Neuronal stem cell (in vitro differentiated cells): ENCODE measurements around the gene FSIP1.

Experiments
- DNase-seq: peaks from one replicate; pipeline ENCODE4 v3.0.0-alpha.2; 2013; ENCODE audit warnings: low spot score
- H2AFZ ChIP-seq: one replicate; pipeline ENCODE4 v1.6.1; 2013; ENCODE audit warnings: mild to moderate bottlenecking, low read length, inconsistent platforms
- H2AK5ac ChIP-seq: 2 replicates; pipeline ENCODE4 v1.6.1; 2013; ENCODE audit warnings: low read depth, mild to moderate bottlenecking, inconsistent platforms, low read length, moderate library complexity, mixed read lengths
- H2BK120ac ChIP-seq: 2 replicates; pipeline ENCODE4 v1.6.1; 2013; ENCODE audit warnings: low read depth, mild to moderate bottlenecking, inconsistent platforms, low read length, moderate library complexity, mixed read lengths
- H2BK12ac ChIP-seq: one replicate; pipeline ENCODE4 v1.6.1; 2013; ENCODE audit warnings: low read length, inconsistent platforms
- H2BK15ac ChIP-seq: 2 replicates; pipeline ENCODE4 v1.6.1; 2013; ENCODE audit warnings: mild to moderate bottlenecking, low read length, inconsistent platforms, mixed read lengths
- H2BK5ac ChIP-seq: one replicate; pipeline ENCODE4 v1.6.1; 2013; ENCODE audit warnings: inconsistent platforms, mild to moderate bottlenecking, low read length, moderate library complexity
- H3K14ac ChIP-seq: one replicate; pipeline ENCODE4 v1.6.1; 2013; ENCODE audit warnings: low read length, inconsistent platforms
- H3K18ac ChIP-seq: 2 replicates; pipeline ENCODE4 v1.6.1; 2013; ENCODE audit warnings: low read length, inconsistent platforms
- H3K23ac ChIP-seq: 2 replicates; pipeline ENCODE4 v1.6.1; 2013; ENCODE audit warnings: low read depth, mild to moderate bottlenecking, mixed read lengths, low read length, inconsistent platforms; ENCODE audit not compliant: poor library complexity
- H3K27ac ChIP-seq: replicated peaks from 3 replicates; pipeline ENCODE4 v1.5.1; 2013; ENCODE audit warnings: low read length, inconsistent platforms
- H3K27me3 ChIP-seq, 3 experiments: 2 replicates each; pipeline ENCODE4 v1.6.1; 2013; ENCODE audit warnings: low read length in 3 of 3, mild to moderate bottlenecking in 2 of 3, inconsistent platforms in 1 of 3, low read depth in 1 of 3, mixed read lengths in 1 of 3, moderate library complexity in 1 of 3; ENCODE audit not compliant: control insufficient read depth in 3 of 3, insufficient read depth in 3 of 3
- H3K36me3 ChIP-seq, 2 donors: replicated peaks in 1 of 2; 2 replicates each; pipeline ENCODE4 v1.6.1; 2013; ENCODE audit warnings: low read length in 2 of 2; ENCODE audit not compliant: control insufficient read depth in 2 of 2, insufficient read depth in 2 of 2
- H3K4ac ChIP-seq: 2 replicates; pipeline ENCODE4 v1.6.1; 2013; ENCODE audit warnings: inconsistent platforms, mild to moderate bottlenecking, low read length, moderate library complexity
- H3K4me1 ChIP-seq, 2 donors: 1 replicate in 1 of 2; 2 replicates in 1 of 2; pipeline ENCODE4 v1.6.1; 2013; ENCODE audit warnings: low read length in 2 of 2, low read depth in 1 of 2; ENCODE audit not compliant: control insufficient read depth in 2 of 2, insufficient read depth in 1 of 2
- H3K4me2 ChIP-seq: one replicate; pipeline ENCODE4 v1.6.1; 2013; ENCODE audit warnings: mild to moderate bottlenecking, low read length, inconsistent platforms; ENCODE audit not compliant: insufficient read depth, poor library complexity, severe bottlenecking
- H3K4me3 ChIP-seq, 2 donors: 2 replicates each; pipeline ENCODE4 v1.5.1; 2013; ENCODE audit warnings: low read length in 2 of 2, mild to moderate bottlenecking in 2 of 2, inconsistent platforms in 1 of 2, moderate library complexity in 1 of 2
- H3K79me1 ChIP-seq: one replicate; pipeline ENCODE4 v1.6.1; 2013; ENCODE audit warnings: low read depth, mild to moderate bottlenecking, inconsistent platforms, low read length, moderate library complexity
- H3K9ac ChIP-seq: one replicate; pipeline ENCODE4 v1.6.1; 2013; ENCODE audit warnings: mild to moderate bottlenecking, low read depth, low read length, inconsistent platforms; ENCODE audit not compliant: poor library complexity
- H3K9me3 ChIP-seq, 2 donors: replicated peaks in 1 of 2; 2 replicates each; pipeline versions ENCODE3 to v1.6.1; 2013; ENCODE audit warnings: low read length in 2 of 2, mild to moderate bottlenecking in 2 of 2, inconsistent platforms in 1 of 2, low read depth in 1 of 2, mixed read lengths in 1 of 2, moderate library complexity in 1 of 2; ENCODE audit not compliant: control insufficient read depth in 2 of 2, insufficient read depth in 1 of 2
- H4K8ac ChIP-seq: one replicate; pipeline ENCODE4 v1.6.1; 2013; ENCODE audit warnings: low read depth, mild to moderate bottlenecking, inconsistent platforms, low read length, moderate library complexity
- H4K91ac ChIP-seq: one replicate; pipeline ENCODE4 v1.6.1; 2013; ENCODE audit warnings: low read length, low read depth, mild to moderate bottlenecking, inconsistent platforms; ENCODE audit not compliant: poor library complexity
- WGBS, 2 donors: extraction: QIAGEN DNeasy Blood & Tissue Kit; methylation state at CpG; one replicate each; pipeline ENCODE4 v1.1.7; 2013; ENCODE audit warnings: missing lambda C conversion rate in 2 of 2, mixed read lengths in 1 of 2; ENCODE audit not compliant: insufficient read length in 2 of 2, insufficient replicate concordance in 1 of 2; ENCODE audit errors: extremely low coverage in 2 of 2; 5-methylcytosine and 5-hydroxymethylcytosine counted together

Gene FSIP1

GRCh38 chr15:39823634-39824033 lies 41.0 kb upstream of the FSIP1 start:
- Histone ChIP-seq H3K4me2 (no peak overlapping the region), H4K91ac (peak overlapping the region; percentile 50), H3K18ac (no peak overlapping the region), H2BK5ac (no peak overlapping the region), H3K4me3 (no peak overlapping the region), H3K4ac (no peak overlapping the region), H3K27me3 (peaks cover 0 to 4% (median 2%) of the 10 kb centered on the region in 3 experiments), H3K36me3 (no peaks in the 10 kb centered on the region), H3K27ac (no peak overlapping the region), H3K4me1 (peaks cover 0 to 3% of the 10 kb centered on the region in 2 donors), H2BK15ac (no peak overlapping the region), H4K8ac (no peak overlapping the region), H2BK12ac (no peak overlapping the region), H3K9me3 (peaks cover 0 to 2% of the 10 kb centered on the region in 2 donors), H2AFZ (no peak overlapping the region), H3K79me1 (peaks cover 1% of the 10 kb centered on the region), H2BK120ac (no peak overlapping the region), H3K14ac (no peak overlapping the region), H3K23ac (no peak overlapping the region), H2AK5ac (no peak overlapping the region), H3K9ac (no peak overlapping the region)
- DNase-seq: no peak
- no CpG with 5 or more reads among the region's 2 CpGs for WGBS, 2 donors

GRCh38 chr15:39820050-39820602 lies 37.5 kb upstream of the FSIP1 start:
- no peak for DNase-seq
- no peak overlapping the region for H4K8ac ChIP-seq
- H2BK5ac ChIP-seq: no peak overlapping the region
- H2BK120ac ChIP-seq: no peak overlapping the region
- H3K14ac ChIP-seq: no peak overlapping the region
- H3K4me3 ChIP-seq: no peak overlapping the region
- no peaks in the 10 kb centered on the region for H3K79me1 ChIP-seq
- no peak overlapping the region for H3K4me2 ChIP-seq
- H2BK15ac ChIP-seq: no peak overlapping the region
- peak overlapping the region; percentile 35 for H3K18ac ChIP-seq
- no peak overlapping the region for H2AFZ ChIP-seq
- H4K91ac ChIP-seq: no peak overlapping the region
- H3K27ac ChIP-seq: no peak overlapping the region
- H3K9ac ChIP-seq: no peak overlapping the region
- no peak overlapping the region for H3K23ac ChIP-seq
- peaks cover 0 to 2% of the 10 kb centered on the region in 2 donors for H3K9me3 ChIP-seq
- H2AK5ac ChIP-seq: no peak overlapping the region
- H3K4me1 ChIP-seq: no peaks in the 10 kb centered on the region
- H3K27me3 ChIP-seq: peaks cover 0 to 12% (median 2%) of the 10 kb centered on the region in 3 experiments
- no peak overlapping the region for H3K4ac ChIP-seq
- no peak overlapping the region for H2BK12ac ChIP-seq
- WGBS, 2 donors: no CpG with 5 or more reads among the region's 3 CpGs
- no peaks in the 10 kb centered on the region for H3K36me3 ChIP-seq

- Histone ChIP-seq H3K27ac (no peak overlapping the region), H4K8ac (no peak overlapping the region), H3K4me2 (no peak overlapping the region), H3K27me3 (peaks cover 0 to 14% (median 2%) of the 10 kb centered on the region in 3 experiments), H3K9ac (no peak overlapping the region), H3K9me3 (peaks cover 0 to 2% of the 10 kb centered on the region in 2 donors), H2AK5ac (no peak overlapping the region), H2BK5ac (no peak overlapping the region), H2AFZ (no peak overlapping the region), H3K4ac (no peak overlapping the region), H4K91ac (no peak overlapping the region), H3K4me1 (no peaks in the 10 kb centered on the region), H3K23ac (no peak overlapping the region), H3K36me3 (no peaks in the 10 kb centered on the region), H2BK120ac (no peak overlapping the region), H2BK15ac (no peak overlapping the region), H3K14ac (no peak overlapping the region), H2BK12ac (no peak overlapping the region), H3K4me3 (no peak overlapping the region), H3K79me1 (no peaks in the 10 kb centered on the region), H3K18ac (no peak overlapping the region)
- no CpG with 5 or more reads among the region's 3 CpGs for WGBS, 2 donors
- DNase-seq: no peak
Observed at GRCh38 chr15:39819533-39819932, 36.9 kb upstream of the FSIP1 start.

- H3K9me3 ChIP-seq: no peaks in the 10 kb centered on the region
- H3K9ac ChIP-seq: no peak overlapping the region
- peaks cover 0 to 21% (median 2%) of the 10 kb centered on the region in 3 experiments for H3K27me3 ChIP-seq
- no peak overlapping the region for H3K4me3 ChIP-seq
- no peak overlapping the region for H3K4ac ChIP-seq
- H3K4me2 ChIP-seq: no peak overlapping the region
- no peak overlapping the region for H3K14ac ChIP-seq
- H3K79me1 ChIP-seq: no peaks in the 10 kb centered on the region
- no peak overlapping the region for H2AFZ ChIP-seq
- H2BK15ac ChIP-seq: no peak overlapping the region
- no peak overlapping the region for H2BK120ac ChIP-seq
- DNase-seq: no peak
- no peak overlapping the region for H3K27ac ChIP-seq
- H3K18ac ChIP-seq: no peak overlapping the region
- no peak overlapping the region for H2BK5ac ChIP-seq
- no peak overlapping the region for H2AK5ac ChIP-seq
- no peaks in the 10 kb centered on the region for H3K4me1 ChIP-seq
- H4K91ac ChIP-seq: no peak overlapping the region
- no peaks in the 10 kb centered on the region for H3K36me3 ChIP-seq
- H2BK12ac ChIP-seq: no peak overlapping the region
- no peak overlapping the region for H4K8ac ChIP-seq
- H3K23ac ChIP-seq: no peak overlapping the region
Observed at GRCh38 chr15:39817892-39818291, 35.3 kb upstream of the FSIP1 start.
